ENCODE data around the gene RASAL1. TPM values are rescaled to one million over a fixed set of nuclear protein-coding genes. Genes with fewer than 3 reads are reported as not detected.

Gene RASAL1
- total RNA-seq, 1 donor from 2014 or later = 2.2 TPM

GRCh38 chr12:113171543-113171942 is 36.0 kb upstream of the RASAL1 start:
- H3K4me1 Mint-ChIP-seq (ENCODE audit: low read depth) = no peaks in the 10 kb centered on the region

GRCh38 chr12:113170926-113171325 is 35.4 kb upstream of the RASAL1 start:
- no peak for DNase-seq (ENCODE audit: low spot score)
- intact Hi-C loops (cut with micrococcal nuclease) = no loop called here
- no peak overlapping the region for H3K4me3 Mint-ChIP-seq (ENCODE audit: low read depth)
- H3K4me1 Mint-ChIP-seq (ENCODE audit: low read depth) = no peaks in the 10 kb centered on the region
- no peaks in the 10 kb centered on the region for H3K27me3 Mint-ChIP-seq (ENCODE audit: low read depth)
- H3K27ac Mint-ChIP-seq = no peak overlapping the region
- peaks cover 68% of the 10 kb centered on the region for H3K36me3 Mint-ChIP-seq (ENCODE audit: low read depth)
- no peaks in the 10 kb centered on the region for H3K9me3 Mint-ChIP-seq

More at GRCh38 chr12:113171543-113171942, 36.0 kb upstream of the RASAL1 start:
- no peak for DNase-seq (ENCODE audit: low spot score)
- Mint-ChIP-seq H3K4me3 (ENCODE audit: low read depth) (no peak overlapping the region), H3K27ac (no peak overlapping the region), H3K36me3 (ENCODE audit: low read depth) (peaks cover 69% of the 10 kb centered on the region), H3K27me3 (ENCODE audit: low read depth) (no peaks in the 10 kb centered on the region), H3K9me3 (no peaks in the 10 kb centered on the region)
- intact Hi-C loops (cut with micrococcal nuclease) = no loop called here

- DNase-seq (ENCODE audit: low spot score) = no peak
- no peak overlapping the region for H3K27ac Mint-ChIP-seq
- no peaks in the 10 kb centered on the region for H3K27me3 Mint-ChIP-seq (ENCODE audit: low read depth)
- H3K4me1 Mint-ChIP-seq (ENCODE audit: low read depth) = no peaks in the 10 kb centered on the region
- H3K9me3 Mint-ChIP-seq = no peaks in the 10 kb centered on the region
- intact Hi-C loops (cut with micrococcal nuclease) = no loop called here
- H3K4me3 Mint-ChIP-seq (ENCODE audit: low read depth) = no peak overlapping the region
- peaks cover 69% of the 10 kb centered on the region for H3K36me3 Mint-ChIP-seq (ENCODE audit: low read depth)
Measured at GRCh38 chr12:113170457-113170856, 34.9 kb upstream of the RASAL1 start.

GRCh38 chr12:113169697-113170096 is 34.1 kb upstream of the RASAL1 start:
- DNase-seq (ENCODE audit: low spot score) = no peak
- Mint-ChIP-seq H3K4me3 (ENCODE audit: low read depth) (no peak overlapping the region), H3K4me1 (ENCODE audit: low read depth) (no peaks in the 10 kb centered on the region), H3K9me3 (no peaks in the 10 kb centered on the region), H3K27me3 (ENCODE audit: low read depth) (no peaks in the 10 kb centered on the region), H3K27ac (no peak overlapping the region), H3K36me3 (ENCODE audit: low read depth) (peaks cover 70% of the 10 kb centered on the region)
- intact Hi-C loops (cut with micrococcal nuclease) = no loop called here

- intact Hi-C loops (cut with micrococcal nuclease) = no loop called here
- no peak overlapping the region for H3K4me3 Mint-ChIP-seq (ENCODE audit: low read depth)
- peaks cover 74% of the 10 kb centered on the region for H3K36me3 Mint-ChIP-seq (ENCODE audit: low read depth)
- no peaks in the 10 kb centered on the region for H3K4me1 Mint-ChIP-seq (ENCODE audit: low read depth)
- H3K27ac Mint-ChIP-seq = no peak overlapping the region
- H3K9me3 Mint-ChIP-seq = no peaks in the 10 kb centered on the region
- DNase-seq (ENCODE audit: low spot score) = no peak
- H3K27me3 Mint-ChIP-seq (ENCODE audit: low read depth) = no peaks in the 10 kb centered on the region
Measured at GRCh38 chr12:113167868-113168267, 32.3 kb upstream of the RASAL1 start.

- intact Hi-C loops (cut with micrococcal nuclease) = no loop called here
- no peaks in the 10 kb centered on the region for H3K4me1 Mint-ChIP-seq (ENCODE audit: low read depth)
- H3K9me3 Mint-ChIP-seq = no peaks in the 10 kb centered on the region
- no peak for DNase-seq (ENCODE audit: low spot score)
- peaks cover 76% of the 10 kb centered on the region for H3K36me3 Mint-ChIP-seq (ENCODE audit: low read depth)
- no peak overlapping the region for H3K27ac Mint-ChIP-seq
- no peak overlapping the region for H3K4me3 Mint-ChIP-seq (ENCODE audit: low read depth)
- no peaks in the 10 kb centered on the region for H3K27me3 Mint-ChIP-seq (ENCODE audit: low read depth)
Measured at GRCh38 chr12:113165521-113166450, 30.2 kb upstream of the RASAL1 start.

GRCh38 chr12:113164014-113164413 is 28.5 kb upstream of the RASAL1 start:
- Mint-ChIP-seq H3K27ac (no peak overlapping the region), H3K36me3 (ENCODE audit: low read depth) (peaks cover 75% of the 10 kb centered on the region), H3K9me3 (no peaks in the 10 kb centered on the region), H3K4me3 (ENCODE audit: low read depth) (no peak overlapping the region), H3K4me1 (ENCODE audit: low read depth) (no peaks in the 10 kb centered on the region), H3K27me3 (ENCODE audit: low read depth) (no peaks in the 10 kb centered on the region)
- intact Hi-C loops (cut with micrococcal nuclease) = no loop called here
- DNase-seq (ENCODE audit: low spot score) = no peak

- Mint-ChIP-seq H3K9me3 (no peaks in the 10 kb centered on the region), H3K4me1 (ENCODE audit: low read depth) (no peaks in the 10 kb centered on the region), H3K27me3 (ENCODE audit: low read depth) (no peaks in the 10 kb centered on the region), H3K27ac (no peak overlapping the region), H3K4me3 (ENCODE audit: low read depth) (no peak overlapping the region), H3K36me3 (ENCODE audit: low read depth) (peaks cover 72% of the 10 kb centered on the region)
- no peak for DNase-seq (ENCODE audit: low spot score)
- intact Hi-C loops (cut with micrococcal nuclease) = no loop called here
Measured at GRCh38 chr12:113163030-113163360, 27.4 kb upstream of the RASAL1 start.

GRCh38 chr12:113162102-113163029 is 26.8 kb upstream of the RASAL1 start:
- Mint-ChIP-seq H3K27ac (no peak overlapping the region), H3K36me3 (ENCODE audit: low read depth) (peaks cover 78% of the 10 kb centered on the region)

GRCh38 chr12:113161415-113162016 is 26.0 kb upstream of the RASAL1 start:
- H3K9me3 Mint-ChIP-seq = no peaks in the 10 kb centered on the region
- H3K4me3 Mint-ChIP-seq (ENCODE audit: low read depth) = no peak overlapping the region
- H3K27ac Mint-ChIP-seq = no peak overlapping the region
- no peak for DNase-seq (ENCODE audit: low spot score)
- intact Hi-C loops (cut with micrococcal nuclease) = no loop called here
- no peaks in the 10 kb centered on the region for H3K27me3 Mint-ChIP-seq (ENCODE audit: low read depth)
- peaks cover 82% of the 10 kb centered on the region for H3K36me3 Mint-ChIP-seq (ENCODE audit: low read depth)
- no peaks in the 10 kb centered on the region for H3K4me1 Mint-ChIP-seq (ENCODE audit: low read depth)

More at GRCh38 chr12:113162102-113163029, 26.8 kb upstream of the RASAL1 start:
- H3K4me3 Mint-ChIP-seq (ENCODE audit: low read depth) = no peak overlapping the region
- no peak for DNase-seq (ENCODE audit: low spot score)
- no peaks in the 10 kb centered on the region for H3K9me3 Mint-ChIP-seq
- no peaks in the 10 kb centered on the region for H3K27me3 Mint-ChIP-seq (ENCODE audit: low read depth)
- intact Hi-C loops (cut with micrococcal nuclease) = no loop called here
- no peaks in the 10 kb centered on the region for H3K4me1 Mint-ChIP-seq (ENCODE audit: low read depth)

- H3K27me3 Mint-ChIP-seq (ENCODE audit: low read depth) = no peaks in the 10 kb centered on the region
- H3K36me3 Mint-ChIP-seq (ENCODE audit: low read depth) = peaks cover 75% of the 10 kb centered on the region
- H3K27ac Mint-ChIP-seq = no peak overlapping the region
- DNase-seq (ENCODE audit: low spot score) = no peak
- H3K9me3 Mint-ChIP-seq = no peaks in the 10 kb centered on the region
- H3K4me1 Mint-ChIP-seq (ENCODE audit: low read depth) = no peaks in the 10 kb centered on the region
- no peak overlapping the region for H3K4me3 Mint-ChIP-seq (ENCODE audit: low read depth)
- intact Hi-C loops (cut with micrococcal nuclease) = no loop called here
Measured at GRCh38 chr12:113159937-113160336, 24.4 kb upstream of the RASAL1 start.

- H3K4me1 Mint-ChIP-seq (ENCODE audit: low read depth) = peaks cover 4% of the 10 kb centered on the region
- H3K9me3 Mint-ChIP-seq = no peaks in the 10 kb centered on the region
- intact Hi-C loops (cut with micrococcal nuclease) = no loop called here
- H3K27ac Mint-ChIP-seq = no peak overlapping the region
- peaks cover 6% of the 10 kb centered on the region for H3K27me3 Mint-ChIP-seq (ENCODE audit: low read depth)
- DNase-seq (ENCODE audit: low spot score) = no peak
- peaks cover 64% of the 10 kb centered on the region for H3K36me3 Mint-ChIP-seq (ENCODE audit: low read depth)
- H3K4me3 Mint-ChIP-seq (ENCODE audit: low read depth) = no peak overlapping the region
Measured at GRCh38 chr12:113158439-113159203, 23.1 kb upstream of the RASAL1 start.
